OCI-LY1 (cell line): ENCODE data around the gene SPATA2L.

ENCODE experiments used
- CTCF ChIP-seq: fragments of 200-600 bp; sonication (generic), shearing (Covaris generic); IDR thresholded peaks from 2 replicates; pipeline ENCODE4 v1.5.1; 2017; ENCODE audit warnings: mild to moderate bottlenecking, antibody characterized with exemption, low read length, moderate library complexity, mixed read lengths
- EZH2 ChIP-seq: fragments of 200-600 bp; sonication (generic), shearing (Covaris generic); IDR thresholded peaks from 2 replicates; pipeline ENCODE4 v1.8.0; 2017; ENCODE audit warnings: borderline replicate concordance, mixed run types, mild to moderate bottlenecking, antibody characterized with exemption, low read length, moderate library complexity, mixed read lengths

- TF ChIP-seq CTCF (no peak), EZH2 (no peak)
These were observed 9.4 kb downstream of the SPATA2L start for GRCh38 chr16:89691986-89692569.
